KMS-11 (cell line): Measurements from ENCODE around the gene CACNA1I.

Source experiments
- H2AFZ ChIP-seq: fragments of 200-600 bp; sonication (generic); 2 replicates; pipeline ENCODE4 v1.6.1; 2016; ENCODE audit warnings: antibody characterized with exemption, mixed run types, low read depth
- H3K27ac ChIP-seq: fragments of 200-600 bp; sonication (generic); 2 replicates; pipeline ENCODE4 v1.6.1; 2016; ENCODE audit warnings: mild to moderate bottlenecking, mixed run types
- H3K27me3 ChIP-seq: fragments of 200-600 bp; sonication (generic); 2 replicates; pipeline ENCODE4 v1.6.1; 2017; ENCODE audit warnings: mild to moderate bottlenecking, low read depth, mixed run types, moderate library complexity; ENCODE audit not compliant: insufficient read depth
- H3K36me3 ChIP-seq: fragments of 200-600 bp; sonication (generic); 2 replicates; pipeline ENCODE4 v1.6.1; 2017; ENCODE audit warnings: mild to moderate bottlenecking, mixed run types; ENCODE audit not compliant: insufficient read depth
- H3K4me1 ChIP-seq: fragments of 200-600 bp; sonication (generic); 2 replicates; pipeline ENCODE4 v1.6.1; 2016; ENCODE audit warnings: mild to moderate bottlenecking, low read depth, mixed run types; ENCODE audit not compliant: poor library complexity, severe bottlenecking
- H3K4me2 ChIP-seq: fragments of 200-600 bp; sonication (generic); 2 replicates; pipeline ENCODE4 v1.7.0; 2016; ENCODE audit warnings: mild to moderate bottlenecking, mixed run types
- H3K4me3 ChIP-seq: fragments of 200-600 bp; sonication (generic); IDR thresholded peaks from 2 replicates; pipeline ENCODE4 v1.6.1; 2017; ENCODE audit warnings: low read depth, low read length, mixed read lengths; ENCODE audit not compliant: insufficient read depth
- H3K79me2 ChIP-seq: fragments of 200-600 bp; sonication (generic); 2 replicates; pipeline ENCODE4 v1.6.1; 2016; ENCODE audit warnings: low read depth, mixed run types; ENCODE audit not compliant: insufficient read depth
- H3K9ac ChIP-seq: fragments of 200-600 bp; sonication (generic); 2 replicates; pipeline ENCODE4 v1.6.1; 2016; ENCODE audit warnings: mild to moderate bottlenecking, mixed run types
- H4K20me1 ChIP-seq: fragments of 200-600 bp; sonication (generic); 2 replicates; pipeline ENCODE4 v1.6.1; 2016; ENCODE audit warnings: mild to moderate bottlenecking, mixed run types; ENCODE audit not compliant: insufficient read depth
- CTCF ChIP-seq: fragments of 200-600 bp; sonication (generic); conservative IDR thresholded peaks from 2 replicates; pipeline ENCODE4 v1.6.1; 2017; ENCODE audit warnings: low read depth, mild to moderate bottlenecking, antibody characterized with exemption, low read length, moderate library complexity, mixed read lengths

The CACNA1I gene

GRCh38 chr22:39712751-39713525 is 142.4 kb downstream of the CACNA1I start:
- no peak overlapping the region for H3K4me2 ChIP-seq
- no peak for TF ChIP-seq CTCF
- no peak overlapping the region for H3K9ac ChIP-seq

GRCh38 chr22:39713799-39714290 is 143.3 kb downstream of the CACNA1I start:
- H3K27ac ChIP-seq, result no peak overlapping the region
- no peaks in the 10 kb centered on the region for H3K4me1 ChIP-seq
- H4K20me1 ChIP-seq, result no peaks in the 10 kb centered on the region
- H3K36me3 ChIP-seq, result no peaks in the 10 kb centered on the region
- H3K4me2 ChIP-seq, result no peak overlapping the region
- no peak overlapping the region for H3K9ac ChIP-seq
- H3K79me2 ChIP-seq, result no peaks in the 10 kb centered on the region
- TF ChIP-seq CTCF, result no peak
- no peak overlapping the region for H2AFZ ChIP-seq
- no peak overlapping the region for H3K4me3 ChIP-seq
- peaks cover 56% of the 10 kb centered on the region for H3K27me3 ChIP-seq

More at GRCh38 chr22:39712751-39713525, 142.4 kb downstream of the CACNA1I start:
- H3K79me2 ChIP-seq, result no peaks in the 10 kb centered on the region
- H3K27ac ChIP-seq, result no peak overlapping the region
- no peak overlapping the region for H3K4me3 ChIP-seq
- no peaks in the 10 kb centered on the region for H3K4me1 ChIP-seq
- no peak overlapping the region for H2AFZ ChIP-seq
- no peaks in the 10 kb centered on the region for H4K20me1 ChIP-seq
- peaks cover 65% of the 10 kb centered on the region for H3K27me3 ChIP-seq
- no peaks in the 10 kb centered on the region for H3K36me3 ChIP-seq

GRCh38 chr22:39714321-39714720 is 143.8 kb downstream of the CACNA1I start:
- Histone ChIP-seq H3K27ac (no peak overlapping the region), H2AFZ (no peak overlapping the region), H3K27me3 (peaks cover 51% of the 10 kb centered on the region), H3K4me1 (no peaks in the 10 kb centered on the region), H3K36me3 (no peaks in the 10 kb centered on the region), H3K9ac (no peak overlapping the region), H4K20me1 (no peaks in the 10 kb centered on the region), H3K4me2 (no peak overlapping the region), H3K4me3 (no peak overlapping the region), H3K79me2 (no peaks in the 10 kb centered on the region)
- TF ChIP-seq CTCF, result no peak

GRCh38 chr22:39715778-39716495 is 145.4 kb downstream of the CACNA1I start:
- no peaks in the 10 kb centered on the region for H3K36me3 ChIP-seq
- no peak overlapping the region for H2AFZ ChIP-seq
- no peaks in the 10 kb centered on the region for H3K79me2 ChIP-seq
- H3K9ac ChIP-seq, result no peak overlapping the region
- no peaks in the 10 kb centered on the region for H3K4me1 ChIP-seq
- no peak overlapping the region for H3K4me2 ChIP-seq
- no peak overlapping the region for H3K4me3 ChIP-seq
- no peak for TF ChIP-seq CTCF
- no peaks in the 10 kb centered on the region for H4K20me1 ChIP-seq
- peaks cover 41% of the 10 kb centered on the region for H3K27me3 ChIP-seq
- H3K27ac ChIP-seq, result no peak overlapping the region
